ENCODE data around the gene MLLT3.

The MLLT3 gene

GRCh38 chr9:20508242-20508641, 114.1 kb downstream of the MLLT3 start:
- DNase-seq, result peak; percentile 29

GRCh38 chr9:20507431-20507830, 114.9 kb downstream of the MLLT3 start:
- no peak for DNase-seq

DNA sequence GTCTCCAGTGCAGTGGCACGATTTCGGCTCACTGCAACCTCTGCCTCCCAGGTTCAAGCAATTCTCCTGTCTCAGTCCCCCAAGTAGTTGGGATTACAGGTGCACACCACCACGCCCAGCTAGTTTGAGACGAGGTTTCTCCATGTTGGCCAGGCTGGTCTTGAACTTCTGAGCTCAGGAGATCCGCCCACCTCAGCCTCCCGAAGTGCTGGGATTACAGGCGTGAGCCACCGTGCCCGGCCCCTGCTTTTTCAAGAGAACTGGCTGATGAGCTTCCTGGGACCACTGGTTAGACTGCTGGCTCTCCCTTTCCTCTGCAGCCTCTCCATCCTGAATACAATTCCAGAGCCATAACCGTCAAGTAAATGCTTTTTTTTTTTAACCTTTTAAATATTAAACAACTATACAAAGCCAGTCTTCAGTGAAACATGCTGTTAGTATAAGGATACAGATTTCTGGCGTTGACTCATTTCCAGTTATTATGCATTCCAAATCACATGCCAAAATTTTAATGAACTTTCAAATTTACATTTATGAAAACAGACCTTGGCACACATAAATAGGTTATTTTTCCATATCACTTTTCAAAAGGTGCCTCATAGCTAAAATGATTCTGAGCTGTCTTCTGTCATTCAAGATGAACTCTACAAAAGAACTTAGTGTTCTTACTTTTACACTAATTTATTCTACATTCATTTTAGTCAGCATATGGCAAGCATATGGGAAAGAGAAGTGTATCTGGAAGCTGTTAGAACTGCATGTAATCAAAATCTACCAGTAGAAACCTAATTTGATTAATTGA, 116.0 kb downstream of the MLLT3 start:
- no peak for DNase-seq

DNA sequence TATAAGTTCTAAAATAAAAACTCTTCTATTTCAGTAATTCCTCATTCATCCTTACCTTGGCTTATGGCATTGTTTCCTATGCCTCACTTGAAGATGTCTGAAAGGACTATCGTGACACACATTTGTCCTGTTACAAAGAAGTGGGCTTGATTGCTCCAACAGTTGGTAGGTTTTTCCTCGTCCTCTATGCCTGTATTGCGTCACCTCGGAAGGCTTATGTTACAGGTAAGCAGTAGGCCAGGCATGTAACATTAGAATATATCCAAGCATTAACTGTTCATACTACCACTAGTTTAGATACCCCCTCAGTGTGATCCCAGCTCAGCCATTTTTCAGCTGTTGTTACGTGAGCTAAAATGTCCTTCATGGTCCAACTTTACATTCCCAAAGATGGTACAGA, 116.7 kb downstream of the MLLT3 start:
- DNase-seq, result no peak

DNA sequence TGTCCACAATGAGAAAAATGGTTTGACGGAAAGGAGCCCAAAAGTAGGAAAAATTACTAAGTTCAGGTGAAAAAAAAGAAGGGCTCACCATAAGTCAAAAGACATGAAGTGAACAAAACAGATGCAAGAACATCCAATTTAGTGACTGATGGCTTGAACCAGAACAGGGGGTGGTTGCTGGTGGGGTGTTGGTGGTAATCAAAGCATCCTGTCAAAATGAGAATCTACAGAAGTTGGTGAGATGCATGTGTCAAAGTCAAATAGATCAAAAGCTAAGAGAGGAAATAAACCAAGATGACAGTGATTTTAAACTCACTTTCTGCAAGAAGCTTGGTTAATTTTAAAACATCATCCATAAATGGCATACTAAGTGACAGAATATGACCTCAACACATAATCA, 117.4 kb downstream of the MLLT3 start:
- no peak for DNase-seq

- no peak for DNase-seq
Measured at GRCh38 chr9:20500101-20500500, 122.2 kb downstream of the MLLT3 start.

DNA sequence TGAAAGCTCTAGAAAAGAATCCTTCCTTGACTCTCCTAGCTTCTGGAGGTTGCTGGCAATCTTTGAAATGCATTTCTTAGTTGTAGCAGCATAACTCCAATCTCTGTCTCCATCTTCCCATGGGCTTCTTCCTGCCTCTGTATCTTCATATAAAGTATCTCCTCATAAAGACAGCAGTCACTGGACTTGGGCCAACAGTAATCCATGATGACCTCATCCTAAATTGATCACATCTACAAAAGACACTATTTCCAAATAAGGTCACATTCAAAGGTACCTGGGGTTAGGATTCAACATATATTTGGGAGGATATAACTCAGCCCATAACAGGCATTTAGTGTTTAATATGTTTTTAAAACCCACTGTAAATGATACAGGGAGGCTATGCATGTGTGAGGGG, 123.3 kb downstream of the MLLT3 start:
- peak; percentile 61 for DNase-seq

DNA sequence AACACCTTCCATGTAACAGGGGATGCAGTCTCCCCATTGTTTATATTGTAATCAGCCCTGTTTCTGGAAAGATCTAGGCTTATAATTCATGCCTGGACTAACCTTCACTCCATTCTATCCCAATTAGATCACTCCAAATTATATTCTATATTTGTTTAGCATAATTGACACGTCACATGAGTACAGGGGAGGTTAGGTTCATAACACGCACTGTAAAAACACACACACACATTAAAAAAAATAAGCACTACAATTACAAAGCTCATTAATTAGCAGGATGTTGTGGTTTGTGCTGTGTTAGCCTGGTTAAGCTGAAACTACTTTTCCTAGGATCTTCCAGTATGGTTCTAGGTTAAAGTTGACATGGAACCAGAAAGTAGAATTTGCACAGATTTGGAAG, 126.0 kb downstream of the MLLT3 start:
- DNase-seq, result peak; percentile 79

DNA sequence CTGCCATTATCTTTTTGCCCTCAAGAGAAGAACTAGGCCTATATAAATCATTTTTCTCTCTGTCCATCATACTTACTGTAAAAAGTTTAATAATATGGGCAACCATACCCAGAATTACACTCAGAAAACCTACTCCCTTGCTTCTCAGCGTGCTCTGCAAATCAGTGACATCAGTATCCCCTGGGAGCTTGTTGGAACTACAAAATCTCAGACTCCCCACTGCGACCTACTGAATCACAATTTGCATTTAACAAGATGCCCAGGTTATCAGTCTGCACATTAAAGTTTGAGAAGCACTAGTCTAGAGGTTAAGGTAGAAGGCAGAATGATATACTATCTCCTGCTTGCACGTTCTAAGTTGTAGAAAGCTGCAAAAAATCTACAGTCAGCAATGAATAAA, 127.2 kb downstream of the MLLT3 start:
- DNase-seq, result peak; percentile 70

GRCh38 chr9:20494035-20494434, 128.3 kb downstream of the MLLT3 start:
- no peak for DNase-seq

- no peak for DNase-seq
Measured at GRCh38 chr9:20492772-20493171, 129.5 kb downstream of the MLLT3 start.

- no peak for DNase-seq
Measured at GRCh38 chr9:20491612-20492011, 130.7 kb downstream of the MLLT3 start.

- no peak for DNase-seq
Measured at GRCh38 chr9:20490246-20490834, 132.0 kb downstream of the MLLT3 start.

DNA sequence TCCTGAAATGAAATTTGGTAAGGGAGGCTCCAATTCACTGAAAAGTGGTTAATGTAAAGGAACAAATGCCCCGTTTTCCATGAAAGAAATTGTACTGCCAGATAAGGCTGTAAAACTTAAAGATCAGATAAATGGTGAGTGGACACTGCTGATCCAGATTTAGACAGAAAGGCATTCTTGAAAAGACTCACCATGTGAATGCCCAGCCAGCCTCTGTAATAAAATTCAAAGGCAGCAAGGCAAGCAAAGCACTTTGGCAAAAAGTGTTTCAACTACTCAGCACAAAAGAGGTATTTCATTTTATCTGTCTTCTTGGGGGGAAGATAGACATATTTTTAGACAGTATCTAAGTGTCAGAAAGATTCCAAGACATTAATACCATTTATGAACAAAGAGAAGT, 133.6 kb downstream of the MLLT3 start:
- no peak for DNase-seq

- DNase-seq, result peak; percentile 40
Measured at GRCh38 chr9:20486552-20486951, 135.7 kb downstream of the MLLT3 start.

- no peak for DNase-seq
Measured at GRCh38 chr9:20481437-20481836, 140.9 kb downstream of the MLLT3 start.

DNA sequence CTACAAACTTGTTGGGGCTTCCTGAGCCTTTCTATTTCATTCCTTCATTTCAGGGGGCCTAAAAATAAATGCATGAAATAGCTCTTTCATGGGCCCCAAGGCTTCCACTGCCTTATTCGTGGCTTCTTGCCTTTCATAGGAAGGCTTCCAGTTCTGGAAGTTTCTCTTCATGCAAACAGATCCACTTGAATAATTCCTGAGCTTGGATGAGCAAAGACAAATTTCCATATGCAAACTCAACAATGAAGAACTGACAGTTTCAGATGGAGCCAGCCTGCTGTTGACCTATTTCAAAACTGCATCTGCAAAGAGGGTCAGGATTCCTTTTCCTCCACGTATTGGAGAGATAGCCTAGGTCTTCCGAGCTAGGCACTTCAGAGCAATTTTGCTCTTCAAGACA, 142.1 kb downstream of the MLLT3 start:
- no peak for DNase-seq

DNA sequence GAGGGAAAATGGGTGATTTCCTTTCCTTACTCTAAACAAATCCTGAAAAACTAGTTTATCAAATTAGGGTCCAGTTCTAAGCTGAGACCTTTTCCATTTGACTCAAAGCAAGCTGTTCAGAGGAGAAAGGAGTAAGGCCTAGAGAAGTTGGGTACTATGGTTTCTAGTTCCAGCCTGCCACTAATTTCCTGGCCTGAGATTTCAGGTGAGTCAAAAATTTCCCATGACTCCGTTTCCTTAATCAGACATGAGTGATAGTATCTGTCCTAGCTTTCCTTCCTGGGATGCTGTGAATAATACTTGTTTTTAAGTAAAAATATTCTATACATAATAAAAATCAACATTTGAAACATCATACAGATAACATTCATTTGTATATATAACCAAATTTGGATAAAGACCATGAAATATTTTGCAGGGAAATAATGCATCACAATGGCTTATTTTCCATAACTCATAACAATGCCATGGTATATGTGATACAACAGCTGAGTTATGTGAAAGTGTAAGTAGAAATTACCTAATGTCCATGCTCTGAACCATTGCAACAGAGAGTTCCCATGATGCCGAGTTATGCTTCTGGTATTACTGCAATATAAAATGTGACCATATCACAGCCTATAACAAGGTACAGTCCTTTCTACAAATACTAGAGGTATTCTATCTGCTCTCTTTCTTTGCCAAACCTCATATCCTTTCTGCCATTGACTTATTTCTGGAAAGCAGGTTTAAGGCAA, 142.7 kb downstream of the MLLT3 start:
- DNase-seq, result no peak

- no peak for DNase-seq
Measured at GRCh38 chr9:20478786-20479185, 143.5 kb downstream of the MLLT3 start.

- DNase-seq, result no peak
Measured at GRCh38 chr9:20477940-20478620, 144.2 kb downstream of the MLLT3 start.

- DNase-seq, result no peak
Measured at GRCh38 chr9:20476912-20477521, 145.3 kb downstream of the MLLT3 start.

GRCh38 chr9:20474496-20474895, 147.8 kb downstream of the MLLT3 start:
- DNase-seq, result no peak

DNA sequence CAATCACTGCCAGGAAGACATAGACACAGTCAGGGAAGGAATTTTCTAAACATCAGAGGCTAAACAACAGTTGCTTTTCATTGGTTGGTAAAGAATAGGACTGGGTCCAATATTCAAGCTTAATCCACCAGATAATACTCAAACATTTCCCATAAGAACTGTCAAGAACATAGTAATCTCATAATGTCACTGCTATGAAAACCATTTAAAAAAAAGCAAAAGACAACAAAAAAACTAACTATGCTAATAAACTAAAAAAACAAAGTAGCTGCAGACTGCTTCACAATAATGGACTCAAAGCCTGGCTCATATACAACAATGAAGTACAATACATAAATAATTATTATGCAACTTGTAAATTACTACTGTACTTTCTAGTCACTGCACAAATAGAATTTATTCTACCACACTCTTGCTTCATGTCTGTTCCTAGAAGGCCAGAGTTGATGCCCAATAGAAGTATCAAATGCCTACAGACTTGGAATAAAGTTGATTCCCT, 148.7 kb downstream of the MLLT3 start:
- DNase-seq, result no peak

Measured in NCI-H69 (cell line).